Measurements from ENCODE around the gene OR4B1. TPM values are rescaled to one million over a fixed set of nuclear protein-coding genes. Genes with fewer than 3 reads are reported as not detected.

OR4B1 gene
- total RNA-seq = not detected in 2 replicates

GRCh38 chr11:48216510-48216909 is at the start of gene OR4B1:
TSS of gene OR4B1 (plus strand) at chr11:48216810. CDS start at chr11:48216810, 0 bp downstream.

GRCh38 chr11:48244804-48245203 is 28.2 kb downstream of the OR4B1 start, which contains the start of gene OR4X2:
TSS of gene OR4X2 (plus strand) at chr11:48245104. CDS start at chr11:48245104, 0 bp downstream.

GRCh38 chr11:48263423-48263911 is 46.9 kb downstream of the OR4B1 start, which contains the start of gene OR4X1:
TSS of gene OR4X1 (plus strand) at chr11:48263861. CDS start at chr11:48263861, 0 bp downstream.

Other genes starting within 250 kb of the OR4B1 start
- 6.0 and 11.8 TPM in 2 replicates for gene PTPRJ, start 236.3 kb upstream of the OR4B1 start, total RNA-seq
- gene OR4X2, start 28.3 kb downstream of the OR4B1 start, total RNA-seq = not detected in 2 replicates
- not detected in 2 replicates for gene OR4X1, start 47.1 kb downstream of the OR4B1 start, total RNA-seq
- not detected in 2 replicates for gene OR4S1, start 89.4 kb downstream of the OR4B1 start, total RNA-seq
- not detected in 2 replicates for gene OR4C3, start 108.1 kb downstream of the OR4B1 start, total RNA-seq
- not detected in 2 replicates for gene OR4C5, start 149.7 kb downstream of the OR4B1 start, total RNA-seq

All from endothelial cell of coronary artery (primary cell).